Right ventricle myocardium inferior (tissue), 1 donor: ENCODE data around the gene KLHDC4. TPM values are rescaled to one million over a fixed set of nuclear protein-coding genes. Genes with fewer than 3 reads are reported as not detected.
A peak's percentile ranks its signal among the peaks of the same experiment; 100 is the strongest.
"Not testable (repeated sequence)": the region's sequence is repeated elsewhere in the genome, so short reads cannot be mapped to it uniquely, and the experiment has no call there.

ENCODE experiments used
- ATAC-seq: fragments of 200-7000 bp; cut with Tn5 transposase; one replicate; pipeline ENCODE4 v1.9.1; 2020; ENCODE audit warnings: mild to moderate bottlenecking, moderate library complexity
- DNase-seq: peaks from one replicate; pipeline ENCODE4 v3.0.0; 2021; ENCODE audit errors: missing footprints
- intact Hi-C: fragments of 100-400 bp; cut with DNase I; formaldehyde crosslinking; loops from one replicate; pipeline ENCODE4 v1.11.0; 2022
- total RNA-seq: library from RNA; stranded (reverse); fragmentation: NEBNext Ultra II Directional; extraction: Animal tissue kit (Norgen Biotek cat#: 25700); gene quantifications from one replicate; pipeline ENCODE4 v1.2.1, GENCODE V29; 2021
- donor health status: DM: no; HTN: yes; CAD: no; lungs with severe emphysema.

KLHDC4 gene
- total RNA-seq, 1 donor from 2014 or later, result 10.0 TPM

DNA sequence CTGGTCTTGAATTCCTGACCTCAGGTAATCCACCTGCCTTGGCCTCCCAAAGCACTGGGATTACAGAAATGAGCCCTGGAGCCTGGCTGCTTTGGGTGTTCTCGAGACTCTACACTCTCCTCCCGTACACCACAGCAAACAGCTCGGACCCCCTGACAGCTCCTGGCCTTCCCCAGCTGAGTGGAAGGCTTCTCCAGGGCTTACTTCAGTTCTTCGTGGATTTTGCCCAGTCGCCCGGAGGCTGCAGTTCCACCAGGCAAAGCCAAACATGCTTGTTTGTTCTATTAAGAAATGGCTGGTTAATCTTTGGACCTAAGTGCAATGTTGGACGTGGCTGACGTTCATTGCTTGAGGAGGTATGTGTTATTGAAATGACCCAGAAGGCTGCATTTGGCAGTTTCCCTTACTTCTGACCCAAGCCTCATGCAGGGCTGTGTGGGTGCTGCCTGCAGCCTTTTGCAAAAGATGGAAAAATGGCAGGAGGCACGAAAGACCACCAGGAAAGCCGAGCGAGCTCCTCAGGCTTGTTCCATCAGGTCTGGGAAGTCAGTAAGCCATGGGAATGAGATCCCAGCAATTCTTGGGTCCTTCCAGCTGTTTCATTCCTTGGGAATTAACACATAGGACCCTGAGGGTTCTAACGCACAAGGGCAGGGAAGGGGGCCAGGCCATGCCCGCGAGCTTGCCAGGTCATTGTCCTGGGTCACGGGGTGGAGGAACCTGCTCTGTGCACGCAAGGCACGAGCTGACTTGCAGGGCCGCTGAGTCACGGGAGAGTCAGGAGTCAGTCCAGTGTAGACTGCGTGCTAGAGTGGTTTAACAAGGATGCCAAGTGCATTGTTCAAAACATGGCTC is 23.9 kb upstream of the KLHDC4 start:
- no peak for ATAC-seq
- intact Hi-C loops, result no loop called here

DNA sequence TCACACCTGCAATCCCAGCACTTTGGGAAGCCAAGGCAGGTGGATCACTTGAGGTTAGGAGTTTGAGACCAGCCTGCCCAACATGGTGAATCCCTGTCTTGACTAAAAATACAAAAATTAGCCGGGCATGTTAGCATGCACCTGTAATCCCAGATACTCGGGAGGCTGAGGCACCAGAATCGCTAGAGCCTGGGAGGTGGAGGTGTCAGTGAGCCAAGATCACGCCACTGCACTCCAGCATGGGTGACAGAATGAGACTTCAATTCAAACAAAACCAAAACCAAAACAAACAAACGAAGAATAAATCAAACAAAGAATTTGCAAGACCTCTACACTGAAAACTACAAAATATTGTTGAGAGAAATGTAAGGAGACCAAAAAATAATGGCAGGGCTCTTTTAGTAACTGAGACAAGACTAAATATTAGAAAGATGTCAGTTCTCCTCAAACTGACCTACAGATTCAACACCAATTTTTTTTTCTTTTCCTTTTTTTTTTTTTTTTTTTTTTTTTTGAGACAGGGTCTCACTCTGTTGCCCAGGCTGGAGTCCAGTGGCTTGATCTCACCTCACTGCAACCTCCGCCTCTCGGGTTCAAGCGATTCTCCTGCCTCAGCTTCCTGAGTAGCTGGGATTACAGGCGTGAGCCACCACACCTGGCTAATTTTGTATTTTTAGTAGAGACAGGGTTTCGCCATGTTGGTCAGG is 23.1 kb upstream of the KLHDC4 start:
- DNase-seq, intact Hi-C loops, ATAC-seq: not testable (repeated sequence)

More for the DNA sequence above, 23.9 kb upstream of the KLHDC4 start:
- DNase-seq, result no peak

DNA sequence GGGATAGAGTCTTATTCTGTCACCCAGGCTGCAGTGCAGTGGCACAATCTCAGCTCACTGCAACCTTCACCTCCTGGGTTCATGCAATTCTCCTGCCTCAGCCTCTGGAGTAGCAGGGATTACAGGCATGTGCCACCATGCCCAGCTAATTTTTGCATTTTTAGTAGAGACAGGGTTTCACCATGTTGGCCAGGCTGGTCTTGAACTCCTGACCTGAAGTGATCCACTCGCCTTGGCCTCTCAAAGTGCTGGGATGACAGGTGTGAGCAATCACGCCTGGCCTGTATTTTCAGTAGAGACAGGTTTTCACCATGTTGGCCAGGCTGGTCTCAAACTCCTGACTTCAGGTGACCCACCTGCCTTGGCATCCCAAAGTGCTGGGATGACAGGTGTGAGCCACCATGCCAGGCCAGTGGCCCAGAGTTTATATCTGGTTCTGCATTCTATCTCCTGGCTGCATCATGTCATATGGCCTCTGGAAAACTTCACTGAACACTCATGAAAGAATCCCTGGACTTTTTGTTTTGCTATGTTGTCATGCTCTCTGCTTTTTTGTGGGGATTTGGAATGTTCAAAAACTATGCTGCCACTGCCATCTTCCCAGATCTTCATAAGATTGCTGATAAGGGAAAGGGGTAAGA is 21.8 kb upstream of the KLHDC4 start:
- DNase-seq, intact Hi-C loops, ATAC-seq: not testable (repeated sequence)

DNA sequence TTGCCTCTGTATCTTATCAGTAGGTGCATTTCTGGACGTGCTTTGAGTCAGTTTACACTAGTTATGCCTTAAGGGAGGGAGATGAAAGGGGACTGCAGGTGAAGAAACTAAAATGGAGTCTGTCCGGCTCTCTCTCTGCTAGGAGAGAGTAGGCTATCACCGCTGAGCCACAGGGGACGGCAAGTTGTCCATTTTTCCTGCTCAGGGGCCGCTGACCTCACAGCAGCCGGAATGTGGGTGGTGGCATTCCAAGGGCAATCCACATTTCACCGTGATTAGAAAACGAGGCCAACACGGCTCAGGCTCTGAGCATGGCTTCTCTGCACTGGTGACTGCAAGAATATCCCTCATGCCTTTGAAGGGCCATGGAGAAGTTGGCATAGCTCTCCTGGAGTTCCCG is 19.0 kb upstream of the KLHDC4 start:
- intact Hi-C loops, result no loop called here
- no peak for DNase-seq
- no peak for ATAC-seq

DNA sequence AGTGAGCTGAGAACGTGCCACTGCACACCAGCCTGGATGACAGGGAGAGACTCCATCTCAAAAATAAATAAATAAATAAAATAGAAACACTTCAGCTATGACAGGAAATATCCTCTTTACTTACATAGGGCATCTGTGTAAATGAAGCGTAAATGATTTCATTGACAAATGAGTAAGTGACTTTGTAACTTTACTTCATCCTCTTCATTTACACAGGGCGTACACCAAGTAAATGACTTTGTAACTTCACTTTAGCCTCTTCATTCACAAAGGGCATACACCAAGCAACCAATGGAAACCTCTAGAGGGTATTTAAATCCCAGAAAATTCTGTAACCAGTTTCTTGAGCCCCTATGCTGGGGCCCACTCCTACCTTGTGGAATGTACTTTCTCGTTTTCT is 16.2 kb upstream of the KLHDC4 start:
- intact Hi-C loops, result no loop called here
- no peak for ATAC-seq
- DNase-seq, result no peak

DNA sequence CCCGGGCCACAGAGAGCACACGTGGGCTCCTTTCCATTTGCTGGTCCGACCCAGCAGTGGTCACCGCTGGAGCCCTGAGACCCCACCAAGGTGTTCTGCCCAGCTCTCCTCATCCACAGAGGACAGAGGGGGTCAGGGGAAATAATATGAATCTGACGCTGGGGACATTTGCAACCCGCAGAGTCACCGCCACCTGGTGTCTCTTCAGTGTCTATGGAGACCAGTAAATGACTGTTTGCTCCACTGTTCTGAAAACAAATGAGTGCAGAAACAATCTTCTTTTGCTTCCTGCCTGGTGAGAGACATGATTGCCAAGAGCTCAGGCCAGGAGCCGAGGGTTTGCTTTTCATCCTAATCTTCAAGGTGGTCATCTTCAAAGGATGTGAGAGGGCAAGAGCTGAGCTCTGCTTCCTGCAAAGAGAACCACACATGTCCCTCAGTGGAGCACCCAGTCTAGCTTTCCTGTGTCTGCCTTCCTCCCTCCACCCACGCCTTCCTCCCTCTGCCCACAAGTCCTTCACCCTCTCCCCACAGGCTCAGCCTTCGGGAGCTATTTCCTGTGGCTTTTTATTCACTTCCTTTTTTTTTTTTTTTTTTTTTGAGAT is 14.7 kb upstream of the KLHDC4 start:
- DNase-seq, result peak; percentile 73
- intact Hi-C loops, result no loop called here
- ATAC-seq, result no peak

DNA sequence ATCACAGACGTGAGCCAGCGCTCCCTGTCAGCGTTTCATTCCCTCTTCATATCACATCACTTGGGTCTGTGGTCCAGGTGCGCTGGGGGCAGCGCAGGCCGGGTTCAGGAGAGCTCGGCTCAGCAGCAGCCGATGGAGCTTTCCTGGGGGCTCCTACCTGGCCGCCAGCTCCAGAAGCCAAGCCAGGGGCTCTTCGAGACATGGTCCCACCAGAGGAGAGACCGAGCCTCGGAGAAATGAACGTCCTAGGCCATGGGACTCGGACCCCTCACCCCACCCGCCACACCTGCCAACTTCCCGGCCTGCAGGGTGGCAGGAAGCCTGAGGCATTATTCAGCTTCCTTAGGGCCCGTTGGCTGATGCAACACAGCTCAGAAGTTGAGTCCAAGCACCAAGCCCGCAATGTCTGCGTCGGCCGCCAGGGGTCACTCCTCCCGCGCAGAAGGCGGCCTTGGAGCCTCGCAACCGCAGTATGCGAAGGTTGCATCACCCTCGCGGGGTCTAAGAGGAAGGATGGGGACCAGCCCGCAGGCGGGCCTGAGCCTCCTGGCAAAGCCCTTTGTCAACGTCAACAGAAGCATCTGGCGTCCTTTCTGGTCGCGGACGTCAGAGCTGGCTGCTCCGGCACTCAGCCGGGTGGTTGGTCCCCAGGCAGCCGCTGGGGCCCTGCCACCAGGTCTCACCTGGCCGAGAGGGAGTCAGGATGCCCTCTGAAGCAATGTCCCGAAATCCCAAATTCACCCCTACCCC is 13.2 kb upstream of the KLHDC4 start:
- intact Hi-C loops, result loop anchor here (1.0 to 5.0 kb wide), 2 partner anchors 73 to 92 kb away; no protein-coding TSS in a partner anchor
- peak; percentile 94 for ATAC-seq
- peak; percentile 96 for DNase-seq

DNA sequence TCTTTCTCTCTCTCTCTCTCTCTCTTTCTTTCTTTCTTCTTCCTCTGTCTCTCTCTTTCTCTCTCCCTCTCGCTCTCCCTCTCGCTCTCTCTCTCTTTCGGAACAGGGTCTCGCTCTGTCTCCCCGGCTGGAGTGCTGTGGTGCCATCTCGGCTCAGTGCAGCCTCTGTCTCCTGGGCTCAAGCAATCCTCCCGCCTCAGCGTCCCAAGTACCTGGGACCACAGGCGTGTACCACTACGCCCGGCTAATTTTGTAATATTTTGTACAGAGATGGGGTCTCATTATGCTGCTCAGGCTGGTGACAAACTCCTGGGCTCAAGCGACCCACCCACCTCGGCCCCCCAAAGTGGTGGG is 12.7 kb upstream of the KLHDC4 start:
- DNase-seq (no peak), ATAC-seq (no peak)
- intact Hi-C loops, result loop anchor here (5.0 kb wide), 1 partner anchor 74 kb away; no protein-coding TSS in a partner anchor

DNA sequence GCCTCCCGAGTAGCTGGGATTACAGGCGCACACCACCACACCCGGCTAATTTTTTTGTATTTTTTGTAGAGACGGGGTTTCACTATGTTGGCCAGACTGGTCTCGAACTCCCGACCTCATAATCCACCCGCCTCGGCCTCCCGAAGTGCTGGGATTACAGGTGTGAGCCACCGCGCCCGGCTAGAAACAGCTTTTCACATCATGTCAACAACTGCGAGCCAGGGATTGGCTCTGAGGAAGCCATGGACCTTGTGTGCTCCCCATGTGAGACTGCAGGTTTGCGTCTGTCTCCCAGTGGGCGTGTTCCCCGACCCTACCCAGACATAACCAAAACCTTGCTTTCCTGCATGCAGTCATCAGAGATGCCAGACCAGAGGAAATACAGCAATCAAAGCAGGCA is 8.1 kb upstream of the KLHDC4 start:
- intact Hi-C loops, ATAC-seq: not testable (repeated sequence)
- peak; percentile 54 for DNase-seq

DNA sequence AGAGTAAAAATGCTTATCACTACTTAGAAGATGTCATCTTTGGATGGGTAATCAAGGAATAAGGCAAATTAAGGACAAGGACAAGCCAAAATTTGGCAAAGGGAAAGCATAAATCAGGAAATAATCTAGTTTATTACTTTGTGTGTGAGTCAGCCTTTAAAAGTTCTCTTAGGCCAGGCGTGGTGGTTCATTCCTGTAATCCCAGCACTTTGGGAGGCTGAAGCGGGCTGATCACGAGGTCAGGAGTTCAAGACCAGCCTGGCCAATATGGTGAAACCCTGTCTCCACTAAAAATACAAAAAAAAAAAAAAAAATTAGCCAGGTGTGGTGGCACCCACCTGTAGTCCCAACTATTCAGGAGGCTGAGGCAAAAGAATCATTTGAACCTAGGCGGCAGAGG is 1.7 kb upstream of the KLHDC4 start:
- not testable (repeated sequence) for DNase-seq

DNA sequence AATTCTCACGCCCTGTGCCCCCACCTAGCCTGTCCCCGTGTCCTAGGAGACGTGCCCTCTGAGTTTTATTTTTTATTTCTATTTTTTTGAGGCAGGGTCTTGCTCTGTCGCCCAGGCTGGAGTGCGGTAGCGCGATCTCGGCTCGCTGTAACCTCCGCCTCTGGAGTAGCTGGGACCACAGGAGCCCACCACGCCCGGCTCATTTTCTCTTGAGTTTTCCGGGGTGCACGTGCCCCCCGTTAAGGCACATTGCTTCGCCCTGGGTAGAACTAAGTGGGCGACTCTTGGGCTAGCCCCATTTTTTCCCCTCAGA is 655 bp upstream of the KLHDC4 start:
- intact Hi-C loops, result loop anchor here (5.0 kb wide), 1 partner anchor 374 kb away; the partner anchor contains the start of gene MAP1LC3B
- DNase-seq, result no peak
- ATAC-seq, result no peak

More for the DNA sequence above, 1.7 kb upstream of the KLHDC4 start:
- ATAC-seq, result not testable (repeated sequence)
- intact Hi-C loops, result loop anchor here (5.0 kb wide), 1 partner anchor 375 kb away; the partner anchor contains the start of gene MAP1LC3B

DNA sequence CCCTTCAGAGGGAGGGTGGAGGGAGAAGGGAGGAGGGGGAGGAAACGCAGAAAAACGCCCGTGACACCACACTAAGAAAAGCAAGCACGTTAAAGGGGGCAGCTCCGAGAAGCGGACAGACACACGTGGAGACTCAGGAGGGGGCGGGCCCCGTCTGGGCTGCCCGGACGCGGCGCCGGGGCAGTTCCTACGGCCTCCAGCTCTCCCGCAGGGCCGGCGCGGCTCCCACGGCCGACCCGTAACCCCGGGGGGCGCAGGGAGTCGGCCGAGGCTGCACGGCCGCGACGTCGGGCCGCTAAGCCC is 362 bp downstream of the KLHDC4 start:
- intact Hi-C loops, result loop anchor here (5.0 kb wide), 1 partner anchor 373 kb away; the partner anchor contains the start of gene MAP1LC3B
- ATAC-seq (peak; percentile 32), DNase-seq (no peak)

DNA sequence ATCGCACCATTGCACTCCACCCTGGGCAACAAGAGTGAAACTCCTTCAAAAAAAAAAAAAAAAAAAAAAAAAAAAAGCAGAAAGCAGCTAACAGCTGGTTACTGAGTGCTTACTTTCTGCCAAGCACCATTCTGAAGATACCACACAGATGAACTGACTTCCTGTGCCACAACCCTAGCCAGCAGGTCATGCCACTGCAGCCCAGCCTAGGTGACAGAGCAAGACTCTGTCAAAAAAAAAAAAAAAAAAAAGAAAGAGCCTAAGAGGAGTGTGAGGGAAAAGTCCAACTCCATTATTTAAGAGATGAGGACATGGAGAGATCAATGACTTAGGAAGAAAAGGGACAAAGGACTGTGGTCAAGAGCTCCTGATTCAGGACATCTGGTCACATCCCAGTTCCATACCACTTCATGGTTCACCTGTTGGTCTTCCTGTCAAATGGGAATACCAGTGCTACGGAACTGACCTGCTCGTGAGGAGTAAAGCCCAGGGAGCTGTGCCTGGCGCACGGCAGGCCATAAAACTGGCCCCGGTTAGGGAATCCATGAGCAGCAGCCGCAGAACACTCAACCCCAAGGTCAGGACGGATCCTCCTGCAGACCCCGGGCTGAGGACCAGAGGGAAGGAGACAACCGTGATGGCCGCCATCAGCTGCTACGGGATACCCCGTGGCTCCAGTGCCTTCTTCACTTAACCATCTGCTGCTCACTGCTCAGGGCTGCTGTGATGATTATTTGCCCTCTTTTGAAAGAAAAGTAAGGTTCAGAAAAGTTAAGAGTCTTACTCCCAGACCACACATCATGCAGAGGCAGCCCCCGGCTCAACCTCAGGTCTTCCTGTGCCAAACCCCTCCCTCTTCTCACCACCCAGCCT is 950 bp downstream of the KLHDC4 start:
- no peak for ATAC-seq
- DNase-seq, result no peak
- intact Hi-C loops, result loop anchor here (5.0 kb wide), 1 partner anchor 373 kb away; the partner anchor contains the start of gene MAP1LC3B

DNA sequence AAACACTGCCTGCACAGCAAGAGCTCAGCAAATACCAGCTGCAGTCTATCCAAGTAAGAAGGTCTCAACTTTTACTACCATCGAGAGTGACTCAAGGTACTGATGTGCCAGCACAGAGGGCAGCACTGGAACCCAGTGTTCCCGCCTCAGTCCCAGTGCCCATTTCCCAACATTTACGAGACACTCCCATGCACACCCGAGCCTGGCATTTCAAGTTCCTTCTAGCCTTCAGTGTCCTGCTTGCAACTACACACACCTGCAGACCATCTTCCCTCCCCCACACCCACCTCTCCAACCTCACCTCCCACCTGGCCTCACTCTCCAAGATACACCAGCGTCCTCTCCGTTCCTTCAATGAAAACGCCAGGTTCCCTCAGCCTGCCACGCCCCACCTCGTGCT is 3.2 kb downstream of the KLHDC4 start:
- DNase-seq (no peak), ATAC-seq (no peak)
- intact Hi-C loops, result no loop called here

DNA sequence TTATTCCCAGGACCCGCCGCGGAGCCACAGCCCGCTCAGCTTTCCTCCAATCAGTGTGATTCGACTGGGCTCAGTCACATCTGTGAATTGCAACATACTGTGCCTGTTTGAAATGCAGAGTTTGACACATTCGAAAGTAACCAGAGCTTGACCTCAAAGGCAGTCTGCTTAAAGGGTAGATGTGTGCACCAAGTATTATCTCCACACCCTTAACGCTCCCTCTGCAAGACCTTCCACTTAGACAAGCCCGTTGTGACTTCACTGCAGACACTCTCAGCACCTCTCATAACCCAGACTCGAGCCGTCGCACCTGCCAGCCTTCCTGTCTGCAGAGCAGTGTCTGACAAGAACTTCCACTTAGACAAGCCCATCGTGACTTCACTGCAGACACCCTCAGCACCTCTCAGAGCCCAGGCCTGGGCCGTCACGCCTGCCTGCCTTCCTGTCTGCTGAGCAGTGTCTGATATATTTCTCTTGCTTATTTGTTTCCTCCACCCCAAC is 3.7 kb downstream of the KLHDC4 start:
- ATAC-seq (no peak), DNase-seq (no peak)
- intact Hi-C loops, result no loop called here

DNA sequence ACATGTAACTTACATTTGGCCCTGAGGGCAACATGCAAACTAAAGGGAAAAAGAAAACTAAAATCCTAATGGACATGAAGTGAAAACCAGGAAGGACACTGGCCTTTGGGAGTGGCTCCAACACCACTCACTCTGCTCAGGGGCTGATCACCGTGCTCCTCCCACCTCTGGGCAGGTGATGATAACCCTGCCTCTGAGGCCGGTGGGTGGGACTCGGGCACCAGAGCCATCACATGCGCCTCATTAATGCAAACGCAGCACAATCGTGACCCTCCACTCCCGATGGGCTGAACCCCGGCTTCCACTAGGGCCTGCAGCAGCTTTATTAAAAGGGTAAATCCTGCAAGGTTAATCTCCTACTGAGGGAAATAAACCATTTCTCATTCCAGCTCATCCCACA is 4.7 kb downstream of the KLHDC4 start:
- ATAC-seq (no peak), DNase-seq (no peak)
- intact Hi-C loops, result no loop called here

DNA sequence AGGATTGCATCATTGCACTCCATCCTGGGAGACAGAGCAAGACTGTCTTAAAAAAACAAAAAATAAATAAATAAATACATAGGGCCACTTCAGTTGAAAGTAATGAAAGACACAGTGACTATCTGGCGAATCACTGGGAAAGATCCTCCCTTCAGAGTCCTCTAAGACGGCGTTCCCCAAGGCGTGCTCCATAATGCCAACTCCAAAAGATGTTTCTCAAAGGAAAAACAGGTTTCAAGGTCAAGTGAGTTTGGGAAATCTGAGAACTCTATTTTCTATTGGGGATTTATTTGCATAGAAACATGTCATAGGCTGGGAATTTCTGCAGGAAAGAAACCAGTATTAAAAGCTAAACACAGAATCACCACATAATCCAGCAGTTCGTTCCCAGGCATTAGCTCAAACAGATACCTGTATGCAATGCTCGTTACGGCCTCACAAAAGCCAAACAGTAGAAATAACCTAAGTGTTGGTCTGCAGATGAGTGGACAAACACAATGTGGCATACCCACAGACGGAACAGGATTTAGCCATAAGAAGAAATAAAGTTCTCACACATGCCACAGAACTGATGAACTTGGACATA is 7.9 kb downstream of the KLHDC4 start:
- DNase-seq (no peak), ATAC-seq (no peak)
- intact Hi-C loops, result no loop called here
